T1000 (cell line): ENCODE measurements around the gene JAK2.
A peak's percentile ranks its signal among the peaks of the same experiment; 100 is the strongest.
"Not testable (repeated sequence)": the region's sequence is repeated elsewhere in the genome, so short reads cannot be mapped to it uniquely, and the experiment has no call there.

Experiments used
- DNase-seq: peaks from one replicate; lab custom pipeline; 2025; ENCODE audit warnings: mixed read lengths; lab: John Stamatoyannopoulos, UW

The JAK2 gene

DNA sequence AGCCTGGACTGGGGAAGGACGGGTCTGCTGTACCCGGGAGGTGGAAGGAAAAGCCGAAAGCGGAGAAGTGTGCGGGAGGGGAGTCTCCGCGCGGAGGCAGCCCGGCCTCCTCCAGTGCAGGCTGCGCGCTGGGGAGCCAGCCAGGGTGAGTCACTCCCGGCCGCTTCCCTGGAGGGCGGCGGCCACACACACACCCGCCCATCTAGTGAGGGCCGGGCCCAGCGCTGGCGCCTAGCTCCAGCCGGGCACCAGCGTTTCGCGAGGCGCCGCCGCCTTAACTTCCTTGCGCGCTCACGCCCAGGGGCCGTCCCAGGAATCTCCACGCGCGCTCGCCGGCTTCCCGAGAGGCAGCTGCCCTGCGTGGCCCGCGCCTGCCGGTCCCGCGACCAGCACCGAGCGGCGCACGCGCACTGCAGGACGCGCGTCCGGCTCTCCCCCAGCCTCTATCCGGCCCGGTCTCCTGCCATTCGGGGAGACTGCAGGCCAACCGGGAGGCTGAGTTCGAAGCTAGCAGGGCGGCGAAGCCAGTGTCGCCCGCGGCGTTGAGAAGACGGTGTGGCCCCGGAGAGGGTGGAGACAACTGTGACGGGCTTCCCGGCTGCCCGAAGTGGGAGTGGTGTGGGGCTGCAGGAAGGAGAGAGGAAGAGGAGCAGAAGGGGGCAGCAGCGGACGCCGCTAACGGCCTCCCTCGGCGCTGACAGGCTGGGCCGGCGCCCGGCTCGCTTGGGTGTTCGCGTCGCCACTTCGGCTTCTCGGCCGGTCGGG is at the start of gene JAK2:
TSS of gene JAK2 (plus strand) at position 652 of the 765 bp plus-strand sequence. CDS start 36,716 bp downstream, outside the sequence.
- DNase-seq, result peak; percentile 84

- no peak for DNase-seq
Observed at GRCh38 chr9:4936277-4936676, 48.8 kb upstream of the JAK2 start.

DNA sequence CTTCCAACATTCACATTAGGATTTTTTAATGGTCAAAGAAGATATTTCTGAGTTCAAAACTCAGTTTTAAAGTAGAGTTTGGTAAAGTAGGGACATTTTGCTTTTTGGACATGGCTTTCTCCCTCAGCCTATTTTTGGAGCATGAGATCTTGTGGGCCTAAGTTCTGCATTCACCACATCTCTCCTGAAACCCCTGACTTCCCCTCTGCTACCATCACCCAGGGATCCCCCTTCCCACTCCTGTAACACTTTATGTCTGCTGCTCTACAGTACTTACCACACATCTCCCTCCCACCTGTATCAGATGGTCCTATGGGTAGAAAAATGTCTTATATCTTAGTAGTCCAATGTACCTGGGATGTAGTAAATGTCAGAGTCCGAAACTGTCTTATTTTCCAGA is 48.2 kb upstream of the JAK2 start:
- no peak for DNase-seq

DNA sequence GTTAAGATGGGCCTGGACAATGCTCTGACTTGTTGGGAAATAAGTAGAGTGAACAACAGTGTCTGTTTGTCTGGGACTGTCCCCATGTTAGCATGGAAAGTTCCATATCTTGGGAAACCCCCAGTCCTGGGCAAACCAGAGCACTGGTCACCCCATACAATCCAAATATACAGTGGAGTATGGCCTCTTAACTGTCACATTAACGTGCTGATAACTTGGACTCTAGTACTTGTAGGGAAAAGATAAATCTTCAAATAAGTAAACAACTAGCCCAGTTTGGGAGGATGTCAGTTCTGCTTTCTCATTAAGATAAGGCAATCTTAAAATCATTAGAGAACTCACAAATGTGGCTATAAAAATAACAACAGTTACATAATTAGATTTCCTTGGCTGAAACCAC is 47.6 kb upstream of the JAK2 start:
- no peak for DNase-seq

GRCh38 chr9:4938496-4938895 is 46.6 kb upstream of the JAK2 start:
- DNase-seq, result no peak

DNA sequence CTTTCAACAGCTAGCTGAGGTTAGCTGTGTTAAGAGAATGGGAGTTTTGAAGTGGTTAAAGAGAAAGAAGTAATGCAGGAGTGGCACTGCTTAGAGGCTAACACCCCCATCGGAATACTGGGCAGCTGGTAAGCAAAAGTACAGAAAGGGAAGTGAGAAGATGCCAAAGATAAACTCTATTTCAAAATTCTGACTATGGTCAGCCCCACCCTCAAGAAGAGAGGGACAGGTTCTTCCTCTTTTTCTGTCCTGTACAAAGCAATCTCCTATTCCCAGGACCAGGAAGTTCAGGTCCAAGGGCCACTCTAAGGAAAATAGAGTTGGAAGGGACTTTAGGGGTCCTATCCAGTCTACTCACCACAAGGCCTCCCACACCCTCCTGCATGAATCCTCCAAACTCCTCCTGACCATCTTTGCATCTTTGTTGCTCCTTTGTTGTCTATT is 45.9 kb upstream of the JAK2 start:
- no peak for DNase-seq

- not testable (repeated sequence) for DNase-seq
Observed at GRCh38 chr9:4942042-4942691, 42.9 kb upstream of the JAK2 start.

DNA sequence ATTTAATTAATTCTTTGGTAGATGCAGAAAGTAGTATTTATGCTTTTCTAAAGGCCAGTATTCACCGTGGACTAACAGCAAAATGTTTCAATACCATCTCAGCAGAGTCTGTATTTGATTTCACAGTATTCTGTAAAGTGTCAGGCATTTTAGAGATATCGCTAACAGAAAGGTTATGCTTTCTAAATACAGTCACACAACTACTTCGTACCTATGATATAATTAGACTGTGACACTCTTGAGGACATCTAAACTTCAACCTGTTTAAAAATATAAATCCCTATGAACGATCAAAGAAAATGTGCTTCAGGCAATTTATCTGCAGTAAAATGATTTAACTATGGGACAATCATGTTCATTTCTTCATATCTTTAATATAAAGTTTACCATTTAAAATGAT is 41.7 kb upstream of the JAK2 start:
- no peak for DNase-seq

- DNase-seq, result not testable (repeated sequence)
Observed at GRCh38 chr9:4944431-4945211, 40.5 kb upstream of the JAK2 start.

- DNase-seq, result no peak
Observed at GRCh38 chr9:4946937-4947336, 38.1 kb upstream of the JAK2 start.

GRCh38 chr9:4955836-4956235 is 29.2 kb upstream of the JAK2 start:
- no peak for DNase-seq

GRCh38 chr9:4959031-4959430 is 26.0 kb upstream of the JAK2 start:
- no peak for DNase-seq

DNA sequence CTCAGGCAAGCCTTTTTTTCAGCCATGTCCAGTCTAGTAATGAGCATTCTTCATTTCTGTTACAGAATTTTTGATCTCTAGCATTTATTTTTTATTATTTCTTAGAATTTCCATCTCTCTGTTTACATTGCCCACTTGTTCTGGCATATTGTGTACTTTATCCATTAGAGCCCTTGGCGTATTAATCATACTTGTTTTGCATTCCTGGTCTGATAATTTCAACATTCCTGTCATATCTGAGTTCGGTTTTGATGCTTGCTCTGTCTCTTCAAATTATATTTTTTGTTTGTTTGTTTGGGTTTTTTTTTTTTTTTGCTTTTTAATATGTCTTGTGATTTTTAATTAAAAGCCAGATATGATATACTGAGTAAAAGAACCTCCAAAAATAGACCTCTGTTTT is 23.0 kb upstream of the JAK2 start:
- DNase-seq, result no peak

GRCh38 chr9:4964540-4964939 is 20.5 kb upstream of the JAK2 start:
- DNase-seq, result no peak

DNA sequence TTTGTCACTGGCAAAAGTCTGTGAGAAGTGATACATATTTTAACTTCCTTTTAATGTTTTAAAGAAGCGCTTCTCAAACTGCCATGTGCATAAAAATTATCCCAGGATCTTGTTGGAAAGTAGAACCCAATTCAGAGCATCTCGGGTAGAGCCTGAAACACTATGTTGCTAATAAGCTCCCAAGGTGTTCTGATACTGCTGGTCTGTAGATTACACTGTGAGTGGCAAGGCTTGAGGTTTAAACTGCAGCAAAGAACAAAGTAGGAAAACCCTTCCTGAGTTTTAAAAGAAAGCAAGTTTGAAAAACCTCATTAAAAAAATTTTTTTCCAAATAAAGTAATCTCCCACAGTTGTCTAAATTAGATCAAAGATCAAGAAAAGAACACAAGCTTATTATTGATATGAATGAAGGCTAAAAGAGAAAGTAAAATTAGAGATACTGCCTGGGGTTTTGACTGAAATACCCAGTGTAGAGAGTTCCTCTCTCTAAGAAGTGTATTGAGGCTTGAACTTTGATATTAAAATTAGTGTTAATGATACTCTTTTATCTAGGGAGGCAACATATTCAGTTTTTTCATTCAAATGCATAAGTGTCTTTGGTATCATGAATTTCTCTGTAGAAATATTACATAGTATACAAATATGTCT is 19.8 kb upstream of the JAK2 start:
- no peak for DNase-seq

GRCh38 chr9:4967523-4967922 is 17.5 kb upstream of the JAK2 start:
- DNase-seq, result no peak

DNA sequence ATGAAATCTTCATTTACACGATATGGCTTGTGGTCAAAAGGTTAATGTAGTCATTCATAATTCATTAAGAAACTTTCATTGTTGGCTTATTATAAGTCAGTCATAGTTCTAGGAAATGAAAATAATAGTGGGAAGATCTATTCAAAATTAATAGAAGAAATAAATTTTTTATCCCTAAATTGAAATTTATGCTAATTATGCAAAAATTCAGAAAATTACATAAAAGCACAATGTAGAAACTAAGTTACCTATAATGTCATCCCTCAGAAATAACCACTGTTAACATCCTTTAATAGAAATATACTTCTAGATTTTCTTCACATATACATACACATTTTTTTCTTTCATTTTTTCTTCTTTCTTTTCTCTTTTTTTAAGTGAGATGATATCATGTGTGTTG is 15.9 kb upstream of the JAK2 start:
- no peak for DNase-seq

DNA sequence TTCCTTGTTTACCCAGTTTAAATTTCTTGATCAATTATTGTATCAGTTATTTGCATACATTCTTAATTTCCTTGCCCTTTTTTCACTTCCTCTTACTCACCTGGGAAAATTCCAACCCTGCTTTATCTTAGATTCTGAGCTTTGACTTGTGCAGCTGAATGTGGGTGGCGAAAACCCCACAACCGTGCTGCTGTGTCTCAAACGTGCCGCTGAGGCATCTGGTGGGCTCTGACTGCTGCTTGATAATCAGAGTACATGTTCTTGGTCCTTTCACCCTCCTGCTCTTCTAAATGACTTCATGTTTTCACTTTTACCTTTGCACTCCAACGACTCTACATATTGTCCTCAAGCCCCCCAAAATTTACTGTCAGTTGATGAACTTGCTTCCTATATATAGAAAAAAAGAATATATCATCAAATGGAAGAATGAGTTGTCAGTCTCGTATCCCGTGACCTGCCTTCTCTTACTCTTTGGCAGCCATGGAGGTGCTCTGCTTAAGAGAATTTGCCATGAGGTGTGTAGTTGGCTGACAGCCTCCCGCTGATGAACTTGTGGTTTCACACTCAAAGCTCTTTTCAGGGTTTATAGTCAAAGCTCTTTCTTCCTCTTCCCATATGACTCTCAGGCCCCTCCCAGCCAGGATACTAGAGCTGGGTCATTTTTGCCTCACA is 14.0 kb upstream of the JAK2 start:
- DNase-seq, result no peak

GRCh38 chr9:4973246-4973645 is 11.8 kb upstream of the JAK2 start:
- no peak for DNase-seq

GRCh38 chr9:4973902-4974301 is 11.2 kb upstream of the JAK2 start:
- no peak for DNase-seq

DNA sequence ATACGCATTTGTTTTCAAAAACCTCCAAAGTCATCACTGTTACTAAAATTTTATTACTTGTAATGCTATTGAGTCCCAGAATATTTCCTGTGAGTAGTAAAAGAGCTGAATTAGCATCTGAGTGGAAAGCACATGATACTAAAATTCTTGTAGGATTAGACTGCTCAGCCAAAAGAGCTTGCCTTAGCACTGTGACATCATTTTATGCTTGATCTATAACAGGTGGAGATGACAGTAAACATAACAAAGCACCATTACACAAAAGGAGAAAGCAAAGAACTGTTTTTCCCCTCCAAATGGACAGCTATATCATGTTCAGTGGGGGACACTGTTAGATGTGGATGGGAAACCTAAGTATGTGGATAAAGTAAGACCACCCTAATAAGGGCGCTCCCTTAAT is 5.8 kb upstream of the JAK2 start:
- DNase-seq, result no peak
